GM23338 (cell line): Measurements from ENCODE around the gene STAT4. TPM values are rescaled to one million over a fixed set of nuclear protein-coding genes. Genes with fewer than 3 reads are reported as not detected.

Source experiments
- ATAC-seq: fragments of 200-7000 bp; cut with Tn5 transposase; 3 replicates; pipeline ENCODE4 v1.9.1; 2020
- DNase-seq: peaks from one replicate; pipeline ENCODE4 v3.0.0-alpha.2; 2015; ENCODE audit warnings: low spot score
- H2AFZ ChIP-seq: fragments of 200-600 bp; sonication (generic); 2 replicates; pipeline ENCODE4 v1.8.0; 2016; ENCODE audit warnings: antibody characterized with exemption, mild to moderate bottlenecking, moderate library complexity
- H3F3A ChIP-seq: fragments of 200-600 bp; sonication (generic); replicated peaks from 2 replicates; pipeline ENCODE4 v1.8.0; 2017; ENCODE audit warnings: antibody characterized with exemption, mixed run types, low read depth
- H3K27ac ChIP-seq: fragments of 200-600 bp; sonication (generic); 2 replicates; pipeline ENCODE4 v1.6.1; 2016; ENCODE audit warnings: low read depth
- H3K27me3 ChIP-seq: fragments of 200-600 bp; sonication (generic); 2 replicates; pipeline ENCODE4 v1.8.0; 2016; ENCODE audit warnings: mild to moderate bottlenecking, mixed run types, moderate library complexity; ENCODE audit not compliant: insufficient read depth
- H3K36me3 ChIP-seq: fragments of 200-600 bp; sonication (generic); 2 replicates; pipeline ENCODE4 v1.8.0; 2016; ENCODE audit warnings: mild to moderate bottlenecking; ENCODE audit not compliant: insufficient read depth
- H3K4me1 ChIP-seq: fragments of 200-600 bp; sonication (generic); 2 replicates; pipeline ENCODE4 v1.8.0; 2016; ENCODE audit warnings: mild to moderate bottlenecking, moderate library complexity; ENCODE audit not compliant: insufficient read depth
- H3K4me2 ChIP-seq: fragments of 200-600 bp; sonication (generic); 2 replicates; pipeline ENCODE4 v1.7.1; 2017; ENCODE audit warnings: mixed run types
- H3K4me3 ChIP-seq: fragments of 200-600 bp; sonication (generic); 2 replicates; pipeline ENCODE4 v1.6.1; 2016; ENCODE audit warnings: mixed run types
- H3K79me2 ChIP-seq: fragments of 200-600 bp; sonication (generic); replicated peaks from 2 replicates; pipeline ENCODE4 v1.8.0; 2017; ENCODE audit warnings: mild to moderate bottlenecking; ENCODE audit not compliant: insufficient read depth
- H3K9me2 ChIP-seq: fragments of 200-600 bp; sonication (generic); 2 replicates; pipeline ENCODE4 v1.8.0; 2017; ENCODE audit not compliant: insufficient read depth
- H4K20me1 ChIP-seq: fragments of 200-600 bp; sonication (generic); replicated peaks from 2 replicates; pipeline ENCODE4 v1.8.0; 2017; ENCODE audit warnings: mild to moderate bottlenecking; ENCODE audit not compliant: insufficient read depth
- H3K27ac Mint-ChIP-seq: 2 replicates; pipeline ENCODE4 v1.8.0; 2020; ENCODE audit warnings: inconsistent platforms, mild to moderate bottlenecking, moderate library complexity, mixed read lengths
- H3K27me3 Mint-ChIP-seq: 3 replicates; pipeline ENCODE4 v1.8.0; 2022; ENCODE audit warnings: low read depth, mild to moderate bottlenecking, moderate library complexity, mixed read lengths, inconsistent platforms; ENCODE audit not compliant: insufficient read depth, poor library complexity
- H3K36me3 Mint-ChIP-seq: 3 replicates; pipeline ENCODE4 v1.8.0; 2021; ENCODE audit warnings: low read depth, mild to moderate bottlenecking, inconsistent platforms, moderate library complexity, mixed read lengths
- H3K4me1 Mint-ChIP-seq: 3 replicates; pipeline ENCODE4 v1.8.0; 2020; ENCODE audit warnings: mild to moderate bottlenecking, inconsistent platforms, mixed read lengths
- H3K4me3 Mint-ChIP-seq: 3 replicates; pipeline ENCODE4 v1.8.0; 2021; ENCODE audit warnings: moderate library complexity, mild to moderate bottlenecking, inconsistent platforms, mixed read lengths
- H3K9me3 Mint-ChIP-seq: 3 replicates; pipeline ENCODE4 v1.8.0; 2020; ENCODE audit warnings: moderate library complexity, mild to moderate bottlenecking, inconsistent platforms, mixed read lengths
- CREB1 ChIP-seq: fragments of 250-450 bp; sonication (Bioruptor Pico); IDR thresholded peaks from 2 replicates; pipeline ENCODE4 v1.5.0; 2020; ENCODE audit warnings: low read depth, mild to moderate bottlenecking, moderate library complexity
- ETS1 ChIP-seq: IDR thresholded peaks from 2 replicates; pipeline ENCODE4 v1.6.1; 2016; ENCODE audit warnings: antibody characterized with exemption
- EZH2phosphoT487 ChIP-seq: fragments of 200-600 bp; sonication (generic); IDR thresholded peaks from one replicate; pipeline ENCODE4 v1.8.1; 2018; ENCODE audit warnings: antibody characterized with exemption; ENCODE audit not compliant: unreplicated experiment
- JUNB ChIP-seq: IDR thresholded peaks from one replicate; pipeline ENCODE4 v1.6.1; 2016; ENCODE audit warnings: antibody characterized with exemption; ENCODE audit not compliant: unreplicated experiment
- NANOG ChIP-seq: IDR thresholded peaks from 2 replicates; pipeline ENCODE4 v1.6.1; 2016; ENCODE audit warnings: antibody characterized with exemption, borderline replicate concordance
- POLR2AphosphoS5 ChIP-seq: IDR thresholded peaks from 2 replicates; pipeline ENCODE4 v1.6.1; 2016; ENCODE audit warnings: antibody characterized with exemption, low read depth
- REST ChIP-seq: IDR thresholded peaks from one replicate; pipeline ENCODE4 v1.6.1; 2018; ENCODE audit warnings: antibody characterized with exemption; ENCODE audit not compliant: unreplicated experiment
- ZNF114 ChIP-seq: fragments of 250-450 bp; sonication (Bioruptor Pico); IDR thresholded peaks from 2 replicates; pipeline ENCODE4 v1.5.0; 2020; ENCODE audit warnings: mild to moderate bottlenecking, moderate library complexity
- ZNF331 ChIP-seq: fragments of 250-450 bp; sonication (Bioruptor Pico); IDR thresholded peaks from 2 replicates; pipeline ENCODE4 v1.5.0; 2020; ENCODE audit warnings: low read depth, mild to moderate bottlenecking, moderate library complexity
- ZNF462 ChIP-seq: fragments of 250-450 bp; sonication (Bioruptor Pico); IDR thresholded peaks from 2 replicates; pipeline ENCODE4 v1.5.0; 2020; ENCODE audit warnings: mild to moderate bottlenecking, moderate library complexity
- polyA plus RNA-seq: library from polyadenylated mRNA; unstranded; fragments of >200 nt; fragmentation: Nextera tagmentation; extraction: Ambion mirVana; gene quantifications from 2 replicates; pipeline ENCODE4 v1.2.1, GENCODE V29; 2016
- total RNA-seq: library from RNA; depleted of rRNA; stranded (reverse); fragments of >200 nt; shearing (Covaris generic); gene quantifications from 2 replicates; pipeline ENCODE4 v1.2.3, GENCODE V29; 2014

The STAT4 gene
- total and polyA plus RNA-seq, 2 experiments from 2014 or later = 0.52 to 0.86 TPM

GRCh38 chr2:191109888-191110287, 40.9 kb downstream of the STAT4 start (continued):
- no peak for TF ChIP-seq NANOG
- TF ChIP-seq ZNF114 (CRISPR knock-in tag) = no peak
- TF ChIP-seq ZNF331 (CRISPR knock-in tag) = no peak
- TF ChIP-seq REST = no peak
- TF ChIP-seq ETS1 = no peak
- TF ChIP-seq JUNB = no peak

- Mint-ChIP-seq H3K4me3 (no peak overlapping the region), H3K36me3 (no peaks in the 10 kb centered on the region), H3K9me3 (no peaks in the 10 kb centered on the region), H3K27ac (no peak overlapping the region), H3K4me1 (peaks cover 2% of the 10 kb centered on the region; the same call in 1 of the 3 replicates), H3K27me3 (no peaks in the 10 kb centered on the region)
- ATAC-seq (no peak), DNase-seq (no peak)
- Histone ChIP-seq H3K4me2 (no peak overlapping the region), H3F3A (no peaks in the 10 kb centered on the region), H3K79me2 (no peaks in the 10 kb centered on the region), H3K9me2 (no peaks in the 10 kb centered on the region), H3K27ac (no peak overlapping the region), H2AFZ (no peak overlapping the region), H3K4me1 (no peaks in the 10 kb centered on the region), H3K36me3 (no peaks in the 10 kb centered on the region), H3K4me3 (no peak overlapping the region), H3K27me3 (no peaks in the 10 kb centered on the region), H4K20me1 (no peaks in the 10 kb centered on the region)
- TF ChIP-seq POLR2AphosphoS5 (no peak), REST (no peak), CREB1 (CRISPR knock-in tag) (no peak), ZNF114 (CRISPR knock-in tag) (no peak), ETS1 (no peak), EZH2phosphoT487 (no peak), ZNF462 (CRISPR knock-in tag) (no peak)
Observed at GRCh38 chr2:191108331-191108730, 42.5 kb downstream of the STAT4 start.
